HG02642 (cell line): ENCODE results near the gene MMP24OS.

ENCODE experiments used
- ATAC-seq: cut with Tn5 transposase; IDR thresholded peaks from one replicate; pipeline ENCODE4 v1.9.1; 2021; ENCODE audit warnings: mild to moderate bottlenecking; ENCODE audit not compliant: unreplicated experiment, poor library complexity

Gene MMP24OS

GRCh38 chr20:35293303-35294292 is 15.7 kb upstream of the MMP24OS start:
- no peak for ATAC-seq

- no peak for ATAC-seq
Measured at GRCh38 chr20:35292504-35293285, 14.8 kb upstream of the MMP24OS start.

GRCh38 chr20:35291654-35292503 is 14.0 kb upstream of the MMP24OS start, which contains the start of gene FAM83C:
TSS of gene FAM83C (minus strand) at chr20:35292425. CDS start at chr20:35292304, 121 bp downstream.
- ATAC-seq, result no peak

GRCh38 chr20:35290887-35291417 is 13.0 kb upstream of the MMP24OS start:
- no peak for ATAC-seq

GRCh38 chr20:35290186-35290886 is 12.4 kb upstream of the MMP24OS start:
- no peak for ATAC-seq

GRCh38 chr20:35288325-35289060 is 10.6 kb upstream of the MMP24OS start:
- no peak for ATAC-seq

GRCh38 chr20:35287509-35288324 is 9.8 kb upstream of the MMP24OS start:
- ATAC-seq, result no peak

- ATAC-seq, result no peak
Measured at GRCh38 chr20:35286899-35287508, 9.1 kb upstream of the MMP24OS start.

GRCh38 chr20:35286077-35286898 is 8.4 kb upstream of the MMP24OS start:
- no peak for ATAC-seq

GRCh38 chr20:35285806-35286076 is 7.8 kb upstream of the MMP24OS start:
- ATAC-seq, result no peak

- ATAC-seq, result no peak
Measured at GRCh38 chr20:35284992-35285805, 7.3 kb upstream of the MMP24OS start.

- ATAC-seq, result peak; percentile 78
Measured at GRCh38 chr20:35284267-35284991, 6.5 kb upstream of the MMP24OS start, which contains the start of gene EIF6. TSS of gene EIF6 (minus strand) at chr20:35284772. CDS start at chr20:35284487, 285 bp downstream.

- no peak for ATAC-seq
Measured at GRCh38 chr20:35283441-35284266, 5.7 kb upstream of the MMP24OS start.

GRCh38 chr20:35281506-35282101 is 3.7 kb upstream of the MMP24OS start:
- no peak for ATAC-seq
